ENCODE measurements around the gene CNTNAP5. TPM values are rescaled to one million over a fixed set of nuclear protein-coding genes. Genes with fewer than 3 reads are reported as not detected.

Gene CNTNAP5
- total and polyA plus RNA-seq, 2 of the 13 experiments (the other 11 are each of a cell fraction or from before 2014, with no cell fraction given) = not detected

DNA sequence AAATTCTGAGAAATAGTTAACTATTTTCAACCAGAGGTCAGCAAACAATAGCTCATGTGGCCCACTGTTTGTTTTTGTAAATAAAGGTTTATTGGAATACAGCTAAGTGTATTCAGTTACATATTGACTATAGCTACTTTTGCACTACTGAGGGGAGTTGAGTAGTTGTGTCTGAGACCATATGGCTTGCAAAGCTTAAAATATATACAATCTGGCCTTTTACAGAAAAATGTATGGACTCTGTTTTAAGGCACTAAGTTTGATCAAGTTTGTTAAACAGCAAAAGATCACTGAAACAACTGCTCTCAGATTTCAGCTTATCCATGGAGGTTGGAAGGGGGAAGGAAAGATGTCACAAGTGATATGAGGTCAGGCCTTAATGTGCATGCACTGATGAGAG lies 667.1 kb downstream of the CNTNAP5 start (continued):
- TF ChIP-seq, protein P1, sequence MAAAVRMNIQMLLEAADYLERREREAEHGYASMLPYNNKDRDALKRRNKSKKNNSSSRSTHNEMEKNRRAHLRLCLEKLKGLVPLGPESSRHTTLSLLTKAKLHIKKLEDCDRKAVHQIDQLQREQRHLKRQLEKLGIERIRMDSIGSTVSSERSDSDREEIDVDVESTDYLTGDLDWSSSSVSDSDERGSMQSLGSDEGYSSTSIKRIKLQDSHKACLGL (CRISPR knock-in tag; IDR thresholded peaks at IDR 0.05) = no peak
- TF ChIP-seq HMG20A (CRISPR knock-in tag; IDR thresholded peaks at IDR 0.05; ENCODE audit: borderline replicate concordance) (no peak), NFIC (IDR thresholded peaks at IDR 0.05; ENCODE audit: low read length) (no peak), NFYB (CRISPR knock-in tag; IDR thresholded peaks at IDR 0.05) (no peak), ARID2 (CRISPR knock-in tag; IDR thresholded peaks at IDR 0.05; ENCODE audit: borderline replicate concordance) (no peak), ZSCAN9 (CRISPR knock-in tag; IDR thresholded peaks at IDR 0.05; ENCODE audit: borderline replicate concordance) (no peak), HDAC1 (CRISPR knock-in tag; IDR thresholded peaks at IDR 0.05) (no peak)
- TF ChIP-seq, protein P2, sequence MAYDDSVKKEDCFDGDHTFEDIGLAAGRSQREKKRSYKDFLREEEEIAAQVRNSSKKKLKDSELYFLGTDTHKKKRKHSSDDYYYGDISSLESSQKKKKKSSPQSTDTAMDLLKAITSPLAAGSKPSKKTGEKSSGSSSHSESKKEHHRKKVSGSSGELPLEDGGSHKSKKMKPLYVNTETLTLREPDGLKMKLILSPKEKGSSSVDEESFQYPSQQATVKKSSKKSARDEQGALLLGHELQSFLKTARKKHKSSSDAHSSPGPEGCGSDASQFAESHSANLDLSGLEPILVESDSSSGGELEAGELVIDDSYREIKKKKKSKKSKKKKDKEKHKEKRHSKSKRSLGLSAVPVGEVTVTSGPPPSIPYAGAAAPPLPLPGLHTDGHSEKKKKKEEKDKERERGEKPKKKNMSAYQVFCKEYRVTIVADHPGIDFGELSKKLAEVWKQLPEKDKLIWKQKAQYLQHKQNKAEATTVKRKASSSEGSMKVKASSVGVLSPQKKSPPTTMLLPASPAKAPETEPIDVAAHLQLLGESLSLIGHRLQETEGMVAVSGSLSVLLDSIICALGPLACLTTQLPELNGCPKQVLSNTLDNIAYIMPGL (CRISPR knock-in tag; IDR thresholded peaks at IDR 0.05; ENCODE audit: borderline replicate concordance in 1 of 2, low read depth in 1 of 2) = no peak
- TF ChIP-seq, protein P3, sequence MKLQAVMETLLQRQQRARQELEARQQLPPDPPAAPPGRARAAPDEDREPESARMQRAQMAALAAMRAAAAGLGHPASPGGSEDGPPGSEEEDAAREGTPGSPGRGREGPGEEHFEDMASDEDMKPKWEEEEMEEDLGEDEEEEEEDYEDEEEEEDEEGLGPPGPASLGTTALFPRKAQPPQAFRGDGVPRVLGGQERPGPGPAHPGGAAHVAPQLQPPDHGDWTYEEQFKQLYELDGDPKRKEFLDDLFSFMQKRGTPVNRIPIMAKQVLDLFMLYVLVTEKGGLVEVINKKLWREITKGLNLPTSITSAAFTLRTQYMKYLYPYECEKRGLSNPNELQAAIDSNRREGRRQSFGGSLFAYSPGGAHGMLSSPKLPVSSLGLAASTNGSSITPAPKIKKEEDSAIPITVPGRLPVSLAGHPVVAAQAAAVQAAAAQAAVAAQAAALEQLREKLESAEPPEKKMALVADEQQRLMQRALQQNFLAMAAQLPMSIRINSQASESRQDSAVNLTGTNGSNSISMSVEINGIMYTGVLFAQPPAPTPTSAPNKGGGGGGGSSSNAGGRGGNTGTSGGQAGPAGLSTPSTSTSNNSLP (IDR thresholded peaks at IDR 0.05; ENCODE audit: low read depth, low read length) = no peak
- TF ChIP-seq, protein P4, sequence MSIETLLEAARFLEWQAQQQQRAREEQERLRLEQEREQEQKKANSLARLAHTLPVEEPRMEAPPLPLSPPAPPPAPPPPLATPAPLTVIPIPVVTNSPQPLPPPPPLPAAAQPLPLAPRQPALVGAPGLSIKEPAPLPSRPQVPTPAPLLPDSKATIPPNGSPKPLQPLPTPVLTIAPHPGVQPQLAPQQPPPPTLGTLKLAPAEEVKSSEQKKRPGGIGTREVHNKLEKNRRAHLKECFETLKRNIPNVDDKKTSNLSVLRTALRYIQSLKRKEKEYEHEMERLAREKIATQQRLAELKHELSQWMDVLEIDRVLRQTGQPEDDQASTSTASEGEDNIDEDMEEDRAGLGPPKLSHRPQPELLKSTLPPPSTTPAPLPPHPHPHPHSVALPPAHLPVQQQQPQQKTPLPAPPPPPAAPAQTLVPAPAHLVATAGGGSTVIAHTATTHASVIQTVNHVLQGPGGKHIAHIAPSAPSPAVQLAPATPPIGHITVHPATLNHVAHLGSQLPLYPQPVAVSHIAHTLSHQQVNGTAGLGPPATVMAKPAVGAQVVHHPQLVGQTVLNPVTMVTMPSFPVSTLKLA (IDR thresholded peaks at IDR 0.05) = no peak
